H54 (cell line): ENCODE results near the gene P2RY2.

Experiments used
- DNase-seq: peaks from one replicate; pipeline ENCODE4 v3.0.0; 2011; ENCODE audit warnings: low spot score, mixed read lengths; ENCODE audit not compliant: insufficient read length
- FAIRE-seq: peaks from 3 replicates; lab custom pipeline; 2011; peaks lifted over from hg19 to GRCh38; lab: Jason Lieb, UNC
- POLR2A ChIP-seq: IDR thresholded peaks from 2 replicates; pipeline ENCODE4 v1.6.1; 2011; ENCODE audit warnings: low read depth, mild to moderate bottlenecking, low read length

P2RY2 gene

GRCh38 chr11:73233211-73233610, 15.1 kb downstream of the P2RY2 start:
- TF ChIP-seq POLR2A: no peak
- FAIRE-seq (no peak), DNase-seq (no peak)

GRCh38 chr11:73233692-73234470, 15.8 kb downstream of the P2RY2 start:
- DNase-seq (no peak), FAIRE-seq (no peak)

GRCh38 chr11:73234471-73235181, 16.5 kb downstream of the P2RY2 start:
- no peak for DNase-seq
- no peak for FAIRE-seq
- TF ChIP-seq POLR2A: no peak

More at GRCh38 chr11:73233692-73234470, 15.8 kb downstream of the P2RY2 start:
- no peak for TF ChIP-seq POLR2A

- FAIRE-seq: no peak
- no peak for TF ChIP-seq POLR2A
- no peak for DNase-seq
Observed at GRCh38 chr11:73235236-73235786, 17.2 kb downstream of the P2RY2 start.

GRCh38 chr11:73236205-73236765, 18.2 kb downstream of the P2RY2 start:
- no peak for TF ChIP-seq POLR2A
- DNase-seq (no peak), FAIRE-seq (no peak)

GRCh38 chr11:73236854-73237253, 18.8 kb downstream of the P2RY2 start:
- no peak for TF ChIP-seq POLR2A
- DNase-seq (peak; percentile 63), FAIRE-seq (no peak)

GRCh38 chr11:73237471-73238290, 19.6 kb downstream of the P2RY2 start:
- no peak for DNase-seq
- TF ChIP-seq POLR2A: no peak
- no peak for FAIRE-seq

- TF ChIP-seq POLR2A: no peak
- DNase-seq: no peak
- FAIRE-seq: no peak
Observed at GRCh38 chr11:73239111-73239521, 21.0 kb downstream of the P2RY2 start.

DNA sequence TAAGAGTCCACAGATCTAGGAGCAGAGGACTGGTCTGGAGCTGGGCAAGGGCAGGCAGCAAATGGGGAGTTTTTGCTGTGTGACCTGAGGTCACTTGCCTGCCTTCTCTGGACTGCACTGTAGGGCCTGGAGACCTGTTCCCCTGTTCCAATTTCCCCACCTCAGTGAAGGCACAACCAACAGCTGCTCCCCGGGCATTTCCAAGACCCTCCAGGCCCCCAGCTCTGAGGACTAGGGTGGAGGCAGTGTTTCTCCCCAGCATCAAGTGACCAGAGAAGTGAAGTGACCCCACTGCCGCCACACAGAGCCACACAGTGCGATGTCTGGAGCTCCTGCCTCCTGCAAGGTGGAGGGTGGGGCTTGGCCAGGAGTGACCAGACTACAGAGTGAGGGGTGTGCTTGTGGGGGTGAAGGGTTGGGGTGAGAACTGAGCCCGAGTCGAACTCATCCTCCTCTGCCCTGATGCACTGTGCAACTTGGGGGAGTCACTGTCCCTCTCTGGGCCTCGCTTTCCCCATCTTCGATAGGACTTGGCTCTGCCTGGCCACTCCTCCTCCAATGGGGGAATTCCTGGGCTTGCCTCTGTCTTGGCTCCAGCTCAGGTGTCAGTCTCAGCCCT, 21.6 kb downstream of the P2RY2 start:
- DNase-seq: no peak
- TF ChIP-seq POLR2A: no peak
- no peak for FAIRE-seq

- DNase-seq (no peak), FAIRE-seq (no peak)
- no peak for TF ChIP-seq POLR2A
Observed at GRCh38 chr11:73240190-73240781, 22.2 kb downstream of the P2RY2 start.

DNA sequence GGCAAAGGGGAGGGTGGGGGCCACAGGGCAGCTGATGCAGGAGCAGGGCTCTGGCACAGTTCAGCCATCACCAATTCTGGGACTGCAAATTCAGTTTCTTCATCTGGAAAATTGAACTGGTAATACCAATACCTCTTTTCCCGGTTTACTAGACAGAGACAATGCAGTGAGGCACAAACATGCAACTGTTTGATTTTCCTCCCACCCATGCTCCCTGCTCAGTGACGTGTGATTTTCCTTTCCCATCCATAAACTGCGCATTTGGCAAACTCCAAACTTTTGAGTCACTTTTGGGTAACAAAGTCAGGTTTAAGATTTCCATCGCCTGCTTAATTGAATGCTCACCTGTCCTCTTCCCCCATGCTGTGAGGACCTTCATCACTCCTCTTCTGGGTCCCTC, 23.2 kb downstream of the P2RY2 start:
- DNase-seq (no peak), FAIRE-seq (no peak)
- no peak for TF ChIP-seq POLR2A

DNA sequence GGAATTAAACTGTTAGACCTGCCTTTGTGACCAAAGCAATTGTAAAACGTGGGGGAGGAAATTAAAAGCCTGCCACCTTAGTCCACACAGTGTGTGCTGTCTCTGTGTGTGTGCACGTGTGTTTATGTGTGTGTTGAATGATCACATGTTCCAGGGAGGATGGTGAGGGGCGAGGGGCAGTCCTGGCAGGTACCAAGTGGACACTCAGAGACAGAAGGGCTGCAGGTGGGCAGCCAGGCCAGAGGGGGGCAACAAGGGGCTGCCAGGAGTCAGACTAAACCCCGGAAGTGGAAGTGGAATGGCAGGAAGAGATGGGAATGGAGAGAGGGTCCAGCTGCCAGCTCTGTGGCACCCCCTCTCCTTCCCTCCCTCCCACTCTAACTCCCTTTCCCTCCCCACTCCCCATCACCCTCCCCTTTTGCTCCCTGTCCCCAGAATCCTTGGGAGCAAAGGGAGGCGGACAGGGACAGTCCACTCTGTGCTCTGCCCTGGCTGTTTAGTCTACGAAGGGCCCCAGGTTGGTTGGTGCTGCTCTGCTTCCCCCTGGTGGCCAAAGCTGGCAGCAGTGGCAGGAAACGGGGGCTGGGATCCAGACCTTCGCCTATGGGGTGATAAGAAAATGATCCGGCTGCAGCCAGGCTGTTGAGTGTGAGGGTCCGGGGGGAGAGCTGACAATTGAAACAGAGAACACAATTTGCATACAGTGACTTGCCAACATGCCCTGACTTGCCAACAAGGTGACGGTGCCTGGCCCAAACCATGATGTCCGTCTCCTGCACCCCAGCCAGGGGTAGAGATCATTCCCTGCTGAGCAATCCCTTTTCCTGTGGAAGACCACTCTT, 24.4 kb downstream of the P2RY2 start:
- peak; percentile 84 for DNase-seq
- no peak for FAIRE-seq
- TF ChIP-seq POLR2A: peak; percentile 29; the same call in 1 of the 2 replicates
